HT-29 (cell line): ENCODE measurements around the gene SLC31A1. TPM values are rescaled to one million over a fixed set of nuclear protein-coding genes. Genes with fewer than 3 reads are reported as not detected.
"Not testable (repeated sequence)": the region's sequence is repeated elsewhere in the genome, so short reads cannot be mapped to it uniquely, and the experiment has no call there.

ENCODE experiments used
- DNase-seq: peaks from one replicate; pipeline ENCODE4 v3.0.0-alpha.2; 2015; ENCODE audit warnings: low spot score
- total RNA-seq: library from RNA; depleted of rRNA; stranded (reverse); fragments of >200 nt; shearing (Covaris generic); gene quantifications from 2 replicates; pipeline ENCODE4 v1.2.3, GENCODE V29; 2014

SLC31A1 gene
- total RNA-seq, 1 experiment from 2014 or later, result 13.4 TPM

DNA sequence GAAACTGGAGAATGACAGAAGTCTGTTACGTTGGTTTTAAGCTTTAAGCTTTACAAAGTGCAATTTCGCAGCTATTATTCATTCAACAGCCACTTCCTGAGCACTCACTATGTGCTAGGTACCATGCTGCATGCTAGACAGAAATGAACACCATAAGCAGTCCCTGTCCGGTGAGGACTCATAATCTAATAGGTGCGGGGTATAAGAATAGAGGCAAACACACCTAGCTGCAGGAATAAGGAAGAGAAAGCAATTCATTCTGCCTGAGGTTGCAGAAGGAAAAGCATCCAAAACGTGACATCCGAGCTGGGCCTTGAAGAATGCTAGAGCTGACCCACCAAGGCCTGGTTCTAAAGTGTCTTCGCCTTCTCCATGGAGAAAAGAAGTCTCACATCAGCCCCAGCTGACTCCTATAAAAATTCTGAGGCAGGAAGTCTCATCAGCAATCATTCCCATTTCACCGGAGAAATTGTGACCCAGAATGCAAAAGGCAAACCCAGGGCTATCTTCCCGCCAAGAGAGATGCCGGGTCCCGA lies 809 bp upstream of the SLC31A1 start:
- DNase-seq, result peak; percentile 28

DNA sequence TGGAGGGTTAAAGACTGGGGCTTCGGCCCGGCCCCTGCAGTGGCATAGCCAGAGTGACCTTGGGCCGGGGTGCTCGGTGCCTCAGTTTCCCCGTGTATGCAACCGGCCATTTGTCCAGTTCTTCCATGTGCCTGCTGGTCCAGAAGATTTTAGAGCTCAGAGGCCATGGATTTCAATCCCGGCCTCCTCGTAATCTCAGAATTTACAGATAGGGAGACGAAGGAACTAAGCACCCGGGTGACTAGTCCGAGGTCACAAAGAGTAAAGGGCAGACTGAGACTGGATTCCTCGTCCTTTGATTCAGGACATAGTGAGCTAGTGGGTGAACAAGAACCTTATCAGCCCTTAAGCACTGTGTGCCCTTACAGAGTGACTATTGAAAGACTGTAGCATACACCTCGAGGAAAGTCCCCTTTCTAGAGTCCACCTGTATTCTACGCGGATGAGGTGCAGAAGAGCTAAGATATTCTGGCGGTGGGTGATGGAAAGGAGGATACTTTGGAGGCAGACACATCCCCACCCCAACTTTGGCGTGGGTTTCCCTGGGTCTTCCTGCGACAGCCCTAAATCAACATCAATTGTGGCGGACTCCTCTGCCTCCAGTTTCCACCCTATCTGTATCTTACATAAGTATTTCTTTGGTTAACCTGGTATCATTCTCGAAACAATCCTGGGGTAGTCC lies 597 bp downstream of the SLC31A1 start:
- peak; percentile 59 for DNase-seq

DNA sequence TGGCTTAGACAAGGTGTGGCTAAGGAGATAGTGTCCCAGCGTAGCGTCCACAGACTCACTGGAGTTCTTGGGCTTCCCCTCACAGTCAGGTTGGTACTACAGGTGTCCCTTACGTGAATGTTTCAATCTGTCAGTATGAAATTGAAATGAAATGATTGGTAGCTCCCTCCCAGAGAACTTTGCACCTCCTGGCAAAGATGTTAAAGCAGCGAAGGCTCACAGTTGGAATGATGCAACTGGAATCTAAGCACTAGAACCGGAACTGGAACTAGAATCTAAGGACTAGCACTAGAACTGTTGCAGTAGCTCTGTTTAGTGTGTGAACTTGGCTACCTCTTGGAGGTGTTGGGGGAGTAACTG lies 1.1 kb downstream of the SLC31A1 start:
- peak; percentile 64 for DNase-seq

DNA sequence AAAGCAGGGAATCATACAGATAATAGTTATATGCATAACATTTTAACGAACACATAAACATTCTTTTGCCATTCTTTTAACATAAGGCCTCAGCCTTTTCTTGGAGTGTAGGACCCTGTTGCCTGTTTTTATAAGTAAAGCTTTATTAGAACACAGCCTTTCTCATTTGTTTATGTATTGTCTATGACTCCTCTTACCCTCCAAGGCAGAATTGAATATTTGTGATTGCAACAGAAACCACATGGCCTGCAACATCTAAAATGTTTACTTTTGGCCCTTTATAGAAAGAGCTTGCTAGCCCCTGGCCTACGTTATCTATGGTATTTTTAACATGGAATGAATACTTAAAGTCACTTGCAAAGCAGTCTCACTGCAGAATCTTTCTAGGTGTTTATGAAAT lies 2.6 kb downstream of the SLC31A1 start:
- no peak for DNase-seq

DNA sequence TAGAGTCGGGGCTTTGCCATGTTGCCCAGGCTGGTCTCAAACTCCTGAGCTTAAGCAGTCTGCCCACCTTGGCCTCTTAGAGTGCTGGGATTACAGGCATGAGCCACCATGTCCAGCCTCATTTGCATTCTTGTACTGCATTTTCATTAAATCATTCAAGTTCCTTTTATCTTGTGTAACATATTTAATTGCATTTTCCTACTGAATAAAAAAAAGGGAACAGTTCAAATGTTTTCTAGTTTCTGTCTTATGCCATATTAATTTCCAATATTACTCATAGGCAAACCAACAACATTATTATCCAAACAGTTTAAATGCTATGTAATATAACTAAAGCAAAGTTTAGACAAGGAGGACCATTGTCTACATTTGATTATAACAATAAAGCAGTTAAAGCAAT lies 6.1 kb downstream of the SLC31A1 start:
- no peak for DNase-seq

DNA sequence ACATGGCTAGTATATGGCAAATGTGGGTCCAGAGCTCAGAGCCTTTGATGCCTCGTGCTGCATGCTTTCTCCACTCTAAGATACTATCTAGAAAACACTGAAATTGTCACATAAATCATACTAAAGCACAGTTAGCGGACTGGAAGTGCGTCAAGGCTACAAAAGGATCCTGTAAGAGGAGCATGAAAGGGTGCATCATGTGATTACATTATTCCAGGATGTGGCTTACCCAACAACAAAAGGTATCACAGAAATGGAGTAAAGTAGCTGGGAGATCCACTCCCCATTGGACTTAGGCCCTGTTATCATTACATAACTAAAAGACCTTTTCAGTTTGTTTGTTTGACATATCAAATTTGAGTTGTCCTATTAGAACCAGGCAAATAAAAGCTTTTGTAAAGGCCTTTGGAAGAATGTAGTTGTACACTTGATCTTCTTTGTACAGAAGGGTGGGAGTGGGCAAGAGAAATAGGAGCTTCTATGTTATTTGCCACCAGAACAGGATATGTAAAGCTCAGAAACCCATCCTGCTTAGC lies 6.9 kb downstream of the SLC31A1 start:
- no peak for DNase-seq

DNA sequence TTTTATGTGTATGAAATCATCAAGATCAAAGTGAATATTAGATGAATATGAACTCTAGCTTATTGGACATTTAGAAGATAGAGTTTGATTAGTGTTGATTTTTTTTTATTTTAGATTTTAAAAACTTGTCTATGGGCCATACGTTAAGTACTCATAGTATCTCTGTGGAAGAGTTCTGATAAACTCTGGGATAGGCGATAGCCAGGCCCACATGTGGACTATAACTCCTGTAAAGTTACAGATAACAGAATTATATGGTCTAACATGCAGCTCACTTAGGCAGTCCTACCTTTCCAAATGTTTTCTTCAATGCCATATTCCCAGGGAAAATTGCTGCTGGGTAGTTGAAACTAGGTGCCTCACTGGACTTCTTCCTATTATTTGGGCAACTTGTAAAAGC lies 10.4 kb downstream of the SLC31A1 start:
- no peak for DNase-seq

DNA sequence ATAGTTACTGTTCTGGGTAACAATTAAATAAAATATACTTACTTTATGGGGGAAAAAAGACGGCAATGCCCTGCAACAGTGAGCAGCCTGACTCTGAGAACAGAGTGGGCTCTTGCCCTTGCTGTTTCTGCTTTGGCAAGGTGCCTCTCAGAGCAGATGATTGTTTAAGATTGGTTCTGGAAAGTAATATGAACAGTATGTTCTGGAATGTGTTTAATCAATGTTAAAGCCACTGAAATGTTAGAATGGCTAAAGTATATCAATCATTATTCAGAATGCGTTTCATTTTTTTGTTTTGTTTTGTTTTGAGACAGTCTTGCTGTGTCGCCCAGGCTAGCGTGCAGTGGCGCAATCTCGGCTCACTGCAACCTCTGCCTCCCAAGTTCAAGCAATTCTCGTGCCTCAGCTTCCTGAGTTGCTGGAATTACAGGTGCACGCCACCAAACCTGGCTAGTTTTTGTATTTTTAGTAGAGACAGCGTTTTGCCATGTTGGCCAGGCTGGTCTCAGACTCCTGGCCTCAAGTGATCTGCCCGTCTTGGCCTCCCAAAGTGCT lies 14.4 kb downstream of the SLC31A1 start:
- DNase-seq, result not testable (repeated sequence)

DNA sequence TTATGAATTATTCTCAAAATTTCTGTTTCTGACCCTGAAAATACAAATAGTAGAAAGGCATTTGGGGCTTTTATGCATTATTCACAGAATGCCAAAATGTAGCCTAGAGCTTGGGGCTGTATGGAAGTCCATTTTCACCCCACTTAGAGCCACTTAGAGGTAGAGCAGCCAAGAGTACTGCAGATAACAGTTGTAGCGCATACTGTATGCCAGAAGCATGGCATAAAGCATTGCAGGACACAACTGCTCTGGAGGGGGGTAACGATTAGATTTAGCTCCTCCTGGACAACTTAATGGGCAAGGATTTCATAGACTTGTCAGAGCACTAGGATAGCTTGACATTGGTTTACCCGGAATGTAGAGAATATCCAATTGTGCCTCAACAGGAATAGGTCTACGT lies 15.7 kb downstream of the SLC31A1 start:
- DNase-seq, result no peak

DNA sequence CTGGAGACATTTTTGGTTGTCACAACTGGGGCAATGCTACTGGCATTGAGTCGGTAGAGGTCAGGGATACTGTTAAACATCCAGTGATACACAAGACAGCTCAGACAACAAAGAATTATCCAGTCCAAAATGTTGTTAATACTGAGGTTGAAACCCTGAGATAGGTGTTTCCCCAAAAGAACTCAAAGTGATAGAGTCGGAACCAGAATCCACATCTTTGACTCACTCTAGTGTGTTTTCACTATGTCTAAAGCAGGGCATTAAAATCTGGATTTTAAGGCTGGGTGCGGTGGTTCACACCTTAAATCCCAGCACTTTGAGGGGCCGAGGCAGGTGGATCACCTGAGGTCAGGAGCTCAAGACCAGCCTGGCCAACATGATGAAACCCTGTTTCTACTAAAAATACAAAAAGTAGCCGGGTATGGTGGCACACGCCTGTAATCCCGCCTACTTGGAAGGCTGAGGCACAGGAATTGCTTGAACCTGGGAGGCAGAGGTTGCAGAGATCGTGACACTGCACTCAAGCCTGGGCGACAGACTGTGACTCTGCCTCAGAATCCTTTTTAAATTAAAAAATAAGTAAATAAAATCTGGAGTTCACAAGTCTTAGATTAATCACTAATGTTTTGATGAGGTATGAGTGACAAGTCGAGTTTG lies 17.0 kb downstream of the SLC31A1 start:
- DNase-seq, result no peak

DNA sequence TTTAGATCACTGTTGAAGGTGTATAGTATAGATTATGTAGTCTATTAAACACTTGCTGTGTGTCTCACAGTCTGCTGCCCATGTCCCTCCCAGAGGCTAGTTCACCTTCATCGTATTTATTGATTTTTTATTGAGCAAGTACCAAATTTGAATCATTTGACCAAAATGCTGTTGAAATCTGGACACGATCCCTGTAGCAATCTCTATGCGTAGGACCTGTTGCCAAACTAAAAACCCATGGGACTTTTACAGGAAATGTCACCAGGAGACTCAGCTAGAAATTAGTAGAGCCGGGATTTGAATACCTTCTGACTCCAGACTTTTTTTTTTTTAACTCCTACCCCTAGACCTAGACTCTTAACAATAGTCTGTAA lies 17.5 kb downstream of the SLC31A1 start:
- DNase-seq, result no peak

DNA sequence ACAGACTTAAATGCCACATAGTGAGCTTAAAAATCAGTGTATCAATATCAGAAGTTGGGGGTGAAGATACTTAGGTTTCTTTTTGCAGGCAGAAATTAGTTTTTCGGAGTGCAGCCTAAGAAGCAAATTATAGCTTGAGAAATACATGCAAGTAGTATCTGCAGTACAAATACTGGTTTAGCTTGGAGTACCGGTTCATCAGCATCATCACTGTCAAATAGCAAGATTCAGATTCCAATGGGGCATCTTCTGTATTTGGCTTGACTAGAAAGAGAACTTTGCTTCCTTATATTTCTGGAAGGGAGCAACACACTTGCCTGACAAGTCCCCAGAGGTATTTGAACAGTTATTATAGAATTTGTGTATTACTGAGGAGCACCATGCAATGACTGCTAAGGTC lies 19.8 kb downstream of the SLC31A1 start:
- no peak for DNase-seq

DNA sequence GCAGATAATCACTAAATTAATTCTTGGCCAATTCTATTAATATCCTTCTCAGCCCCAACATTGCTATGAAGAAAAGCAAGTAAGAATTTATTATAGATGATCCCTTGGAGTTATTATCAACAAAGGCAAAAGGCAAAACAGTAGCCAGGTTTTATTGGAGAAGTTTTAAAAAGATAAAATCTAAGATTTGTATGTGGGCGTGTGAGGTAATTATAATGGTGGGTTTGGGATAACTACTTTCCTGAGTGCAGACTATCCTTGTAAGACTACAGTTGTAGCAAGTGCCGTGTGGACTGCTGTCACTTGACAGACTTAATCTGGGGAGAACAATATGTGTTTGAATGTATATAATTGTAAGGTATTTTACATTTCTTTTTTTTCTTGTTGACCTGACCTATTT lies 23.2 kb downstream of the SLC31A1 start:
- DNase-seq, result no peak

DNA sequence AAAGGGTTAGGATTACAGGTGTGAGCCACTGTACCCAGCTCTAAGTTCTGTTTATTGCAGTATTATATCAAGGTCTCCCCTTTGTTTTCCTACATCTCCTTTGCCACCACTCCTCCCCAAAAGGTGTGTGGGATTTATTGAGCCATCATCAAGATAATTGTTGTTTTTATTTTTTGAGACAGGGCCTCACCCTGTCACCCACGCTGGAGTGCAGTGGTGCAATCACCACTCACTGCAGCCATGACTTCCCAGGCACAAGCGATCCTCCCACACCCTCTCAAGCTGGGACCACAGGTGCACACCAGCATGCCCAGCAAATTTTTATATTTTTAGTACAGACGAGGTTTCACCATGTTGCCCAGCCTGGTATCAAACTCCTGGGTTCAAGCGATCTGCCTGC lies 24.6 kb downstream of the SLC31A1 start:
- DNase-seq, result no peak

DNA sequence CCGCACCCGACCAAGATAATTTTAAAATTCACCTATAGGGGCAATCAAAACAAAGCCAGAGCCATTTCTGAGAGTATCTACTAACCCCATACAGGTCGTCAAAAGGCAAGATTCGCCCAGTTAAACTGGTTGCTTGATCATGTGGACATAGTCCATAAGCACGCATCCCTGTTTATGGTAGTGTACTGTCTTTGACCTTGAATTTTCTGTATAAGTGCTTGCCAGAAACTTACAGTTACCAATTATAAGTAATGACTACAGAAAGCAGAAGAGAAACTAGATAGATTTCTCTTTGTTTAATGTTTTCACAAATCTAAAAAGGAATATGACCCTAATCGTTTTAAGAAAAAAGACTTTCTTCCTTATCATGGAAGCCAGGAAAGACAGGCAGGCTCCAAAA lies 25.6 kb downstream of the SLC31A1 start:
- no peak for DNase-seq

DNA sequence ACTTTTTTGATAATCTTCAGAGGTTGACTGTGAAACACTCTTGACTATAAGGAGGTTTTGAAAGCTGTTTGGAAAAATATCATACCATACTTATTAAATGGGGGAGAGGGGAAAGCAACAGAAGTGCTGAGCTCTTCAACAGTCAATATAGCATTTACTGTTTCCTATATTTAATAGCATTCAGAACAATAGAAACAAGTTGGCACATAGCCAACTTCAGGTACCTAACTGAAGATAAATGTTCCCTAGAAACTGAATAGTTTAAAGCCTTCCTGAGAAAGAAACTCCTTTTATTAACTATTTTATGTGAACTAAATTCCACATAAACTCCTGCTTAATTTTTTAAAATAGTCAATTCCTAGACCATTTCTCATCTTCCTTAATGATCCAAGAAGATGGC lies 26.3 kb downstream of the SLC31A1 start:
- no peak for DNase-seq

DNA sequence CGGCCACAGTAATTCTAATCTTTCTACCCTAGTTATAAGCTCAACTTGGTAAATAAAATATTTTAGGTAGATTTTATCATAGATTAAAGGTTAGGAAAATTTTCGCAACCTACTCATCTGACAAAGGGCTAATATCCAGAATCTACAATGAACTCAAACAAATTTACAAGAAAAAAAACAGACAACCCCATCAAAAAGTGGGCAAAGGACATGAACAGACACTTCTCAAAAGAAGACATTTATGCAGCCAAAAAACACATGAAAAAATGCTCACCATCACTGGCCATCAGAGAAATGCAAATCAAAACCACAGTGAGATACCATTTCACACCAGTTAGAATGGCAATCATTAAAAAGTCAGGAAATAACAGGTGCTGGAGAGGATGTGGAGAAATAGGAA lies 28.3 kb downstream of the SLC31A1 start:
- DNase-seq, result not testable (repeated sequence)

DNA sequence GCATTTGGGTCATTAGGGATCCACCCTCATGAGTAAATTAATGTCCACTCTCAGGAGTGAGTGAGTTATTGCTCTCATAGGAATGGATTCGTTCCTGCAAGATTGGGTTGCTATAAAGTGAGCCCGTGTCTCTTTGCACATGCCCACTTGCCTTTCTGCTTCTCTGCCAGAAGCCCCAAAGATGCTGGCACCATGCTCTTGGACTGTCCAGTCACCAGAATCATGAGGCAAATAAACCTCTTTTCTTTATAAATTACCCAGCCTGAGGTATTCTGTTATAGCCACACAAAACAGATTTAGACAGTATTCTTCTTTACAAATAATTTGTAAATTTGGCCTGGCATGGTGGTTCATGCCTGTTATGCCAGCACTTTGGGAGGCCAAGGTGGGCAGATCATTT lies 29.5 kb downstream of the SLC31A1 start:
- DNase-seq, result no peak

DNA sequence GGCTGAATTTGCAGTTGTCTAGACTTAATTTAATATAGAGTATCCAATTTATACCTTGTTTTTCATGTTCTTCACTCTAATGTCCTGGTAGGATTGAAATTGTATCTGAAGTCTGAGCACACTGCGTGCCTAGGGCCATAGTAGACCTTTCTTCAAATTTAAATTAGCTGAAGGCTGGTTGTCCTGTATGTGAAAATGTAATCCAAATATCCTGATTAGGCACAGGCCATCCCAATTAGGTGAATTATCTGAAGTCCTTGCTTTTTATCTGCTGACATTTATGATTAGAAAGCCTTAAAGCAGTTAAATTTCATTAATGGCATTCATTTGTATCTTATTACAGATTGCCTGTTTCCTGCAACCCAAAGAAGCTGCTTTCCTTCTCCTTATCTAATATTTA lies 33.6 kb downstream of the SLC31A1 start:
- DNase-seq, result no peak

DNA sequence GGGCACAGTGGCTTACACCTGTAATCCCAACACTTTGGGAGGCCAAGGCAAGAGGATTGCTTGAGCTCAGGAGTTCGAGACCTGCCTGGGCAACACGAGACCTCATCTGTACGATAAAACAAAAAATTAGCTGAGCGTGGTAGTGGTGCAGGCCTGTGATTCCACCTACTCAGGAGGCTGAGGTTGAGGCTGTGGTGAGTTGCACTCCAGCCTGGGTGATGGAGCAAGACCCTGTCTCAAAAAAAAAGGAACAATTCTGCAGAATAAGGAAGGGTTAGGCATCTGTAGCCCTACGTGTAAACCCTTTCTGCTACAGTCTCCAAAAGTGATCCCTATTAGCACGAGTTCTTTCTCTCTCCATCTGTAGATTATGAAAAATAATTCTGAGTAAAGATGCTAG lies 34.1 kb downstream of the SLC31A1 start:
- no peak for DNase-seq

DNA sequence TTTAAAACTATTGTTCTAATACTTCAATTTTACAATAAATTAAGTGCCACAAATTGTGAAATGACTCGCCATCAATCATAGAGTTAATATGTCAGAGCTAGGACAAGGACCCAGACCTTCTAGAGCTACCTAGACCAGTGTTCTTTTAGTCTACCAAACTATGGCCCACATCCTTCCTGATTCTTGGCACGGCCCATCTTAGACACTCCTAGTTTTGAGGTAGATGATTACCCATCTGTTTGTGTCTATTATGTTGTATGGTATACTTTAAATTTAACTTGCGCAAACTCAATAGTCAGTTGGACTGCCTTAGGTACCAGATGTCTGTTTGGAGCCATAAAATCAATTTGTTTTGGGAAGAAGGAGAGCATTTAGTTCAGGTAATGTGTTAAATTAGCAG lies 36.5 kb downstream of the SLC31A1 start:
- DNase-seq, result no peak

DNA sequence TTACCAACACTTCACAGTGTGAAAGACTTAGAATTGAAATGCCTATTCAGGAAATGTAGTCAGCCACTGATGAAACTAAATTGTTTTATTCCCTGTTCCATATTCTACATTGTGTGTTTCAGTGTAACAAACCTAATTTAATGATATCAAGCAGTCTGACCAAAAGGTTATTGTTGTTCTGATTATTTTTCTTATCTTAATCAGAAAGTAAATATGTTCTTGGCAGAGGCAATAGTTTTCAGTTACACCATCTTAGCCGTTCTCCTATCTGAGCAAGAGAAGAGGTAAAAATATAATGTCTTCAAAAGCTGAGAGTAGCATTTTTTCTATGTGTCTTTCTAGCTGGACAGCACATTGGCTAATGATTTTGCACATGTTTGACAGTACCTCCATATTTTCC lies 36.9 kb downstream of the SLC31A1 start:
- no peak for DNase-seq
